Measurements from ENCODE around the gene ITGB2.

DNA sequence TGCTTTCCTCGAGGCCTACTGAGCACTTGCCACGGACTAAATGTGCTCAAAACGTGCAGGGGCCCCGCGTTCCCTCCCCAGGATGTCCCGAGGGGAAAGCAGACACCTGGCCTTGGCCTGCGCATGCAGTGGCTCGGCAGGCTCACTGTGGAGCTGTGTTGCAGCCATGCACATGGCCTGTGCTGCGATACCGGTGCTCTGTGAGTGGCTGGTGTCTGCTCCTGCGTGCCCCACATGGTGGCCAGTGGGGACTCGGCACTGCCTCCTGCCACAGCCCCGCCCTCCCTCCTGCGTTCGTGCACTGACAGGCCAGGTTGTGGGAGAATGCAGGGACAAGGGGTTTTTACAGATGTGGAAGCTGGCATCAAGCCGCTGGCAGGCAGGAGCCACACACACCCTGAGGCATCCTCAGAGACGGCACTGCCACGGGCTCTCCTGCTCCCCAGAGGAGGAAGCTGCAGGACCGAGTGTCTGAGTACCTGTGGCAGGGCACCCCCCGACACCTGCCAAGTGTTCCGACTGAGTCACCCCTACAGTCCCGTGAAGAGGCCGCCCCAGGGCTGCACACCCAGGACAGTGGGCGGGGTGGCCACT, 30.3 kb downstream of the ITGB2 start:
- TF ChIP-seq POLR2A (IDR thresholded peaks at IDR 0.05): no peak
- TF ChIP-seq, protein P1, sequence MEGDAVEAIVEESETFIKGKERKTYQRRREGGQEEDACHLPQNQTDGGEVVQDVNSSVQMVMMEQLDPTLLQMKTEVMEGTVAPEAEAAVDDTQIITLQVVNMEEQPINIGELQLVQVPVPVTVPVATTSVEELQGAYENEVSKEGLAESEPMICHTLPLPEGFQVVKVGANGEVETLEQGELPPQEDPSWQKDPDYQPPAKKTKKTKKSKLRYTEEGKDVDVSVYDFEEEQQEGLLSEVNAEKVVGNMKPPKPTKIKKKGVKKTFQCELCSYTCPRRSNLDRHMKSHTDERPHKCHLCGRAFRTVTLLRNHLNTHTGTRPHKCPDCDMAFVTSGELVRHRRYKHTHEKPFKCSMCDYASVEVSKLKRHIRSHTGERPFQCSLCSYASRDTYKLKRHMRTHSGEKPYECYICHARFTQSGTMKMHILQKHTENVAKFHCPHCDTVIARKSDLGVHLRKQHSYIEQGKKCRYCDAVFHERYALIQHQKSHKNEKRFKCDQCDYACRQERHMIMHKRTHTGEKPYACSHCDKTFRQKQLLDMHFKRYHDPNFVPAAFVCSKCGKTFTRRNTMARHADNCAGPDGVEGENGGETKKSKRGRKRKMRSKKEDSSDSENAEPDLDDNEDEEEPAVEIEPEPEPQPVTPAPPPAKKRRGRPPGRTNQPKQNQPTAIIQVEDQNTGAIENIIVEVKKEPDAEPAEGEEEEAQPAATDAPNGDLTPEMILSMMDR (IDR thresholded peaks at IDR 0.05): no peak
